Right cardiac atrium (tissue), 5 donors: ENCODE results near the gene KRTAP3-1. TPM values are rescaled to one million over a fixed set of nuclear protein-coding genes. Genes with fewer than 3 reads are reported as not detected.
"Not testable (repeated sequence)": the region's sequence is repeated elsewhere in the genome, so short reads cannot be mapped to it uniquely, and the experiment has no call there.

Source experiments
- ATAC-seq, 2 donors: fragments of 200-7000 bp; cut with Tn5 transposase; one replicate each; pipeline versions ENCODE4 v1.8.0 to v1.9.1; 2020; ENCODE audit warnings: moderate library complexity in 2 of 2, mild to moderate bottlenecking in 1 of 2
- DNase-seq, 3 donors: peaks; one replicate each; pipeline ENCODE4 v3.0.0-alpha.2; 2020
- H3K27ac ChIP-seq: one replicate; pipeline ENCODE4 v1.5.1; 2013; ENCODE audit warnings: mild to moderate bottlenecking, low read length, control low read depth, moderate library complexity
- H3K27me3 ChIP-seq: one replicate; pipeline ENCODE4 v1.6.1; 2013; ENCODE audit not compliant: control insufficient read depth, insufficient read depth
- H3K4me1 ChIP-seq: one replicate; pipeline ENCODE4 v1.6.1; 2013; ENCODE audit warnings: low read length; ENCODE audit not compliant: control insufficient read depth, insufficient read depth
- H3K4me3 ChIP-seq: one replicate; pipeline ENCODE4 v1.5.1; 2013; ENCODE audit warnings: low read length, control low read depth
- H3K9me3 ChIP-seq: one replicate; pipeline ENCODE4 v1.6.1; 2013; ENCODE audit warnings: low read length; ENCODE audit not compliant: control insufficient read depth
- WGBS: extraction: QIAGEN DNeasy Blood & Tissue Kit; methylation state at CpG from one replicate; pipeline ENCODE4 v1.1.7; 2013; 5-methylcytosine and 5-hydroxymethylcytosine counted together
- intact Hi-C, 4 donors: fragments of 100-400 bp; cut with DNase I; formaldehyde crosslinking; loops; one replicate each; pipeline versions ENCODE4 v1.11.0 to v1.14.0; 2022 to 2023
- polyA plus RNA-seq: library from polyadenylated mRNA; stranded (reverse); fragments of 200-250 nt; gene quantifications from one replicate; pipeline ENCODE4 v1.2.3, GENCODE V29; 2013
- total RNA-seq, 4 donors: library from RNA; stranded (reverse); fragmentation: NEBNext Ultra II Directional; extraction: Animal tissue kit (Norgen Biotek cat#: 25700); gene quantifications; one replicate each; pipeline ENCODE4 v1.2.1, GENCODE V29; 2021
- donor health status: healthy with polysubstance abuse.
- donor health status: DM: no; HTN: yes; CAD: no.
- donor health status: DM: no; HTN: no; CAD: no.
- donor health status: DM: no; HTN: yes; CAD: no; lungs with severe emphysema.
- donor health status: DM: yes; HTN: yes; CAD: no.

Gene KRTAP3-1
- total and polyA plus RNA-seq, 5 donors, result not detected

DNA sequence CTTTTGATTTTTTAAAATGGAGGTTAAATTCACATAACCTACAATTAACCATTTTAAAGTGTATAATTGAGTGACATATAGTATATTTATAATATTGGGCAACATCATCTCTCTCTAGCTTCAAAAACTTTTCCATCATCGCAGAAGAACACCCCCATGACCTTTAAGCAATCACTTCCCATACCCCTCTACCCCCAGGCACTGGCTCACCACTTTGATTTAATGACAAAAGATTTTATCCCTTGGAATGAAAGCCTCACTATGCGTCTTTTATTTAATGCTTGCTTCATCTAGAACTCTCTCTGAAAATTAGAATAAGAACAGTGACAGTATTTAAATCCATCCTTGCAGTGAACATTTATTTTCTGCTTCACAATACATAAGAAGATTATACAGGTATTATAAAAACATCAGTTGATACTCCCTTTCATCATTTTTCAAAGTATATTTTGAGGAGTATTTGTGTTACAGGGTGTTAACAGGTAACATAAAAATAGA lies 29.0 kb upstream of the KRTAP3-1 start:
- DNase-seq (no peak), ATAC-seq (no peak)
- peaks cover 2% of the 10 kb centered on the region for H3K27me3 ChIP-seq
- WGBS, result 74% methylated on average over 2 of the region's 2 CpGs
- no peak overlapping the region for H3K27ac ChIP-seq
- intact Hi-C loops, result no loop called here
- H3K4me1 ChIP-seq, result no peaks in the 10 kb centered on the region
- no peak overlapping the region for H3K4me3 ChIP-seq
- no peaks in the 10 kb centered on the region for H3K9me3 ChIP-seq

- intact Hi-C loops, H3K27ac ChIP-seq, ATAC-seq, H3K27me3 ChIP-seq, H3K4me3 ChIP-seq, H3K9me3 ChIP-seq, H3K4me1 ChIP-seq: not testable (repeated sequence)
- WGBS, result 85% methylated on average over 10 of the region's 10 CpGs
- peak in 1 of 3 donors; percentile 32 for DNase-seq
Measured at GRCh38 chr17:41034346-41034935, 25.5 kb upstream of the KRTAP3-1 start, which contains the start of gene KRTAP1-3. TSS of gene KRTAP1-3 (minus strand) at chr17:41034874. CDS start at chr17:41034821, 53 bp downstream.

DNA sequence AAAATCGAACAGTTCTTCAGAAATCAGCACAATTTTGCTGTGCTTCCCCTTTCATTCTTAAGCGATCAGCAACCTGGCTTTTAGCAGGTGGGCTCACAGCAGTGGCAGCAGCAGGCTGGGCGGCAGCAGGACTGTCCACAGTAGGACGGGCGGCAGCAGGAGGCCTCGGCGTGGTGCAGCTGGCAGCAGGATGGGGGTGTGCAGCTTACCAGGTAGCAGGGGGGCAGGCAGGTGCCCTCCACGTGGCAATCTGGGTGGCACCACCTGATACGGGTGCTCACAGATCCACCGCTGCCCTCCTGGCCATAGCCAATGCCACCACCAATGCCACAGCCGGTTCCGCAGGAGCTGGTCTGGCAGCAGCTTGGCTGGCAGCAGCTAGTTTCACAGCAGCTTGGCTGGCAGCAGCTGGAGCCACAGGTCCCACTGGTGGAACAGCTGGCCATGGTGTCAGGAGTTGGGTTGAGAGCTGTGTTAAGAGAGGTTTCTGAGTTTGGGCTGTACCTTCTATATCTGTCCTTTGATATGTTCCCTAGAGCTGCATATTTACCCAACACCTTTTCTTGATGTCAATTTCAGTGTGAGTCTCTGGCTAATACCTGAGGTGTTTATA lies 20.8 kb upstream of the KRTAP3-1 start, which contains the start of gene KRTAP1-4:
TSS of gene KRTAP1-4 (minus strand) at position 563 of the 613 bp plus-strand sequence. CDS start at position 446, 117 bp downstream.
- no peak within 1 kb of the TSS for H3K27ac ChIP-seq
- no peaks in the 10 kb centered on the region for H3K9me3 ChIP-seq
- ATAC-seq, result no peak
- no peaks in the 10 kb centered on the region for H3K4me1 ChIP-seq
- H3K27me3 ChIP-seq, result no peaks in the 10 kb centered on the region
- 79% methylated on average over 12 of the region's 12 CpGs for WGBS
- H3K4me3 ChIP-seq, result no peak within 1 kb of the TSS
- intact Hi-C loops, result no loop called here
- no peak for DNase-seq

DNA sequence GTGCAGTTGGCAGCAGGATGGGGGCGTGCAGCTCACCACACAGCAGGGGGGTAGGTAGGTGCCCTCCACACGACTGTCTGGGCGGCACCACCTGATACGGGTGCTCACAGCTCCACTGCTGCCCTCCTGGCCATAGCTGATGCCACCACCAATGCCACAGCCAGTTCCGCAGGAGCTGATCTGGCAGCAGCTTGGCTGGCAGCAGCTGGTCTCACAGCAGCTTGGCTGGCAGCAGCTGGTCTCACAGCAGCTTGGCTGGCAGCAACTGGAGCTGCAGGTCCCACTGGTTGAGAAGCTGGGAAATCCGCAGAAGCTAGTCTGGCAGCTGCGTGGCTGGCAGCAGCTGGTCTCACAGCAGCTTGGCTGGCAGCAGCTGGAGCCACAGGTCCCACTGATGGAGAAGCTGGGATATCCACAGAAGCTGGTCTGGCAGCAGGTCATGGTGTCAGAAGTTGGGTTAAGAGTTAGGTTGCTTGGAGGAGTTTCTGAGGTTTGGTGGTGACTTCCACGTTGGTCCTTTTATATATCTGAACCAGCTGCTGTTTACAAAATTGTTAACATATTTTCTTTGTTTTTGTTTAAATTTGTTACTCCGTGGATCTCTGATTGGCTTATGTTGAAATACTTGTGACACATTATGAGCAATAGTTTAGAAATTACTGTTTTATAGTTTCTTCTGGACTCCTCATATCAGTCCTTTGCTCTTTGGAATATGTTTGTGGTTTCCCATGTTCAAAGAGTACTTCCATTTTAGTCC lies 18.0 kb upstream of the KRTAP3-1 start, which contains the start of gene KRTAP1-5:
TSS of gene KRTAP1-5 (minus strand) at position 494 of the 757 bp plus-strand sequence. CDS start at position 441, 53 bp downstream.
- H3K27me3 ChIP-seq, result no peaks in the 10 kb centered on the region

DNA sequence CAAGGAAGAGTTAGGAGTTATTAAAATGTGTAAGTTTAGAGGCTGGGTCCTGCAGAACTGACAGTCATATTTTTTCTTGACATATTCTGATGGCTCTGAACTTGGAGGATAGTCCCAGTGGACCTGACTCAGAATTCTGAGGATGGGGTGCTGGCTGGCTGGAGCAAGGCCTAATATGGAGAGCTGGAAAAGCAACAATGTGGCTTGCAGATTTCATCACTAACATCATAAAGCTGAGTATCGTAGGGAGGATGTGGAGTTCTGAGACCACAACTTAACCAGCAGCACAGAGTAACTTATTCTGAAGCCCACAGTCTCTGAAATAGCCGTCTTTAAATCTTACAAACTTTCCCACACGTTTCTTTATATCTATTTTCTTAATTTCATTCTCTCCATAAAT lies 15.8 kb upstream of the KRTAP3-1 start:
- H3K9me3 ChIP-seq, result no peaks in the 10 kb centered on the region
- no peak overlapping the region for H3K4me3 ChIP-seq
- WGBS, result 69% methylated on average over 3 of the region's 3 CpGs
- H3K27me3 ChIP-seq, result no peaks in the 10 kb centered on the region
- DNase-seq (no peak), ATAC-seq (no peak)
- intact Hi-C loops, result no loop called here
- H3K4me1 ChIP-seq, result no peaks in the 10 kb centered on the region
- no peak overlapping the region for H3K27ac ChIP-seq

More for the DNA sequence above, 18.0 kb upstream of the KRTAP3-1 start, which contains the start of gene KRTAP1-5:
- ATAC-seq (no peak), DNase-seq (no peak)
- H3K4me1 ChIP-seq, result no peaks in the 10 kb centered on the region
- H3K4me3 ChIP-seq, result no peak within 1 kb of the TSS
- intact Hi-C loops, result no loop called here
- H3K9me3 ChIP-seq, result no peaks in the 10 kb centered on the region
- WGBS, result 79% methylated on average over 9 of the region's 9 CpGs
- H3K27ac ChIP-seq, result no peak within 1 kb of the TSS

GRCh38 chr17:41020336-41020735 lies 11.4 kb upstream of the KRTAP3-1 start:
- no peaks in the 10 kb centered on the region for H3K4me1 ChIP-seq
- DNase-seq (no peak), ATAC-seq (no peak)
- no peak overlapping the region for H3K27ac ChIP-seq
- no peak overlapping the region for H3K4me3 ChIP-seq
- intact Hi-C loops, result no loop called here
- H3K9me3 ChIP-seq, result no peaks in the 10 kb centered on the region
- H3K27me3 ChIP-seq, result no peaks in the 10 kb centered on the region

DNA sequence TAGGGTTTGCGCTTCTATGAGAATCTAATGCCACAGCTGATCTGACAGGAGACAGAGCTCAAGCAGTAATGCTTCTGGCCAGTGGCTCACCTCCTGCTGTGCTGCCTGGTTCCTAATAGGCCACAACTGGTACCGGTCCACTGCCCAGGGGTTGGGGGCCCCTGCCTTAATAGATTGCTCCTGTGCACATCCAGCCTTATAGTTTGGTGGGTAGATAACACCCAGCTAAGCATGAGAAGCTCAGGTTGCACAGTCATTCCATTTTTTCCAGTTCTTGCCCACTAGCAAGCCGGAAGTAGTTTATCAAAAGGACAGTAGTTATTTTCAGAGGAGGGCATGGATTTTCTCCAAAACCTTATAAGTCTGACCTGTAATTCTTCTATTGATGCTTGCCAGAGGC lies 10.5 kb upstream of the KRTAP3-1 start:
- 90% methylated on average over 3 of the region's 3 CpGs for WGBS
- intact Hi-C loops, result no loop called here
- Histone ChIP-seq H3K9me3 (no peaks in the 10 kb centered on the region), H3K27me3 (no peaks in the 10 kb centered on the region), H3K27ac (no peak overlapping the region), H3K4me1 (no peaks in the 10 kb centered on the region), H3K4me3 (no peak overlapping the region)
- DNase-seq (no peak), ATAC-seq (no peak)

DNA sequence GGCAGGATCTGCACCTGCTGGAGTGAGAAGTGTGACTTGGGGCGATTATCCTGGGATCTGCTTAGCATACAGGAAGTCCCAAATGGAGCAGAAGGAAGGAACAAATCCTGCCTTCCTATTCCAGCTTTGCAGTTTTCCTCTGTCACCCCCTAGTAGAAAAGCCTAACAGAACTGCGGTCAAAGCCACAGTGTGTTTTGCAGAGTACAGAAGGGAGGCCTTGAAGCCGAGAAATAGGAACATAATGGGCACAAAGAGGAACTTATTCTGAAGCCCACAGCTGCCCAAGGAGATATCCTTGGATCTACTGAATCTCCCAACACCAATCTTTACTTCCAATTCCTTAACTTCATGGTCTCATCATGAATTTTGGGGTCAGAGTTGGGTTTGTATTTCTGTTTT lies 9.6 kb upstream of the KRTAP3-1 start:
- H3K9me3 ChIP-seq, result no peaks in the 10 kb centered on the region
- ATAC-seq (no peak), DNase-seq (no peak)
- intact Hi-C loops, result no loop called here
- WGBS, result 77% methylated on average over 3 of the region's 3 CpGs
- H3K4me3 ChIP-seq, result no peak overlapping the region
- H3K27me3 ChIP-seq, result no peaks in the 10 kb centered on the region
- no peak overlapping the region for H3K27ac ChIP-seq
- no peaks in the 10 kb centered on the region for H3K4me1 ChIP-seq

DNA sequence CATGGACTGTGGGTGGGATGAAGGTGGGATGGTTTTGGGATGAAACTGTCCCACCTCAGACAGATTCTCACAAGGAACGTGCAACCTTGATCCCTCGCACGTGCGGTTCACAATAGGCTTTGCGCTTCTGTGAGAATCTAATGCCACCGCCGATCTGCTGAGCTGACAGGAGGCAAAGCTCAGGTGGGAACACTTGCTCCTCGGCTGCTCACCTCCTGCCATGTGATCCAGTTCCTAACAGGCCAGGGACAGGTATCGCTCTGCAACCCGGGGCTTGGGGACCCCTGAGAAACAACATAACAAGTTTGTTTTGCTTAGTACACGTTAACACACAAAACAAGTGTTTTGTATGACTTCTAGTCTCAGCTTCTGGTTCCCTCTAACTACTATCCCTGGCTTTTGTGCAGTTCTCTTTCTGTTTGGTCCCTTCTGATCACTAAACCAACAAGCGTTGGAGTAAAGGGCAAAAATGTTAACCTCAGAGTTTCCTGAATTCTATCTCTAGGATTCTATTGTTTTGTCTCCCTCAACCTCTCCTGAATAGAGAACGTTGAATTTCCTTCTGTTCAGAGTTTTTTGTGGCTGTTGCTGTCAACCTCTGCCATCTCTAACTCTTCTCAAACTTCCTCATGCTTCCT lies 7.8 kb upstream of the KRTAP3-1 start:
- Histone ChIP-seq H3K4me3 (no peak overlapping the region), H3K27me3 (no peaks in the 10 kb centered on the region), H3K4me1 (no peaks in the 10 kb centered on the region), H3K9me3 (no peaks in the 10 kb centered on the region), H3K27ac (no peak overlapping the region)
- no peak for DNase-seq
- 78% methylated on average over 13 of the region's 13 CpGs for WGBS
- intact Hi-C loops, result no loop called here
- no peak for ATAC-seq

GRCh38 chr17:41015454-41015853 lies 6.5 kb upstream of the KRTAP3-1 start:
- H3K9me3 ChIP-seq, result no peaks in the 10 kb centered on the region
- 64% methylated on average over 7 of the region's 7 CpGs for WGBS
- intact Hi-C loops, result no loop called here
- no peak for DNase-seq
- H3K4me1 ChIP-seq, result no peaks in the 10 kb centered on the region
- H3K27me3 ChIP-seq, result no peaks in the 10 kb centered on the region
- no peak overlapping the region for H3K27ac ChIP-seq
- H3K4me3 ChIP-seq, result no peak overlapping the region
- no peak for ATAC-seq

- ATAC-seq, result no peak
- Histone ChIP-seq H3K4me3 (no peak overlapping the region), H3K27me3 (no peaks in the 10 kb centered on the region), H3K27ac (no peak overlapping the region), H3K4me1 (no peaks in the 10 kb centered on the region), H3K9me3 (no peaks in the 10 kb centered on the region)
- WGBS, result 15% methylated on average over 1 of the region's 1 CpG
- DNase-seq, result no peak
- intact Hi-C loops, result no loop called here
Measured at GRCh38 chr17:41013606-41014005, 4.7 kb upstream of the KRTAP3-1 start.
